Coronary artery (tissue), 2 donors: ENCODE results near the gene BCL2L12.

Source experiments
- DNase-seq: peaks from one replicate; pipeline ENCODE4 v3.0.0-alpha.2; 2017; ENCODE audit warnings: low spot score
- H3K27ac ChIP-seq, 2 donors: fragments of 200-600 bp; sonication (generic); one replicate each; pipeline ENCODE4 v1.5.1; 2016 to 2019
- H3K4me3 ChIP-seq: fragments of 200-600 bp; sonication (generic); 2 replicates; pipeline ENCODE4 v1.5.1; 2016; ENCODE audit warnings: mild to moderate bottlenecking, moderate library complexity
- CTCF ChIP-seq: fragments of 200-600 bp; sonication (generic); IDR thresholded peaks from one replicate; pipeline ENCODE4 v1.5.1; 2019; ENCODE audit warnings: antibody characterized with exemption

The BCL2L12 gene

GRCh38 chr19:49677231-49677900 is 11.6 kb downstream of the BCL2L12 start, which contains the start of gene PRMT1:
PRMT1 (plus strand) TSS chr19:49677271; CDS start chr19:49677281, 10 bp downstream.
- Histone ChIP-seq H3K27ac (peak within 1 kb of the TSS; percentile 86 to 97), H3K4me3 (peak within 1 kb of the TSS; percentile 97)
- no peak for DNase-seq
- no peak for TF ChIP-seq CTCF

DNA sequence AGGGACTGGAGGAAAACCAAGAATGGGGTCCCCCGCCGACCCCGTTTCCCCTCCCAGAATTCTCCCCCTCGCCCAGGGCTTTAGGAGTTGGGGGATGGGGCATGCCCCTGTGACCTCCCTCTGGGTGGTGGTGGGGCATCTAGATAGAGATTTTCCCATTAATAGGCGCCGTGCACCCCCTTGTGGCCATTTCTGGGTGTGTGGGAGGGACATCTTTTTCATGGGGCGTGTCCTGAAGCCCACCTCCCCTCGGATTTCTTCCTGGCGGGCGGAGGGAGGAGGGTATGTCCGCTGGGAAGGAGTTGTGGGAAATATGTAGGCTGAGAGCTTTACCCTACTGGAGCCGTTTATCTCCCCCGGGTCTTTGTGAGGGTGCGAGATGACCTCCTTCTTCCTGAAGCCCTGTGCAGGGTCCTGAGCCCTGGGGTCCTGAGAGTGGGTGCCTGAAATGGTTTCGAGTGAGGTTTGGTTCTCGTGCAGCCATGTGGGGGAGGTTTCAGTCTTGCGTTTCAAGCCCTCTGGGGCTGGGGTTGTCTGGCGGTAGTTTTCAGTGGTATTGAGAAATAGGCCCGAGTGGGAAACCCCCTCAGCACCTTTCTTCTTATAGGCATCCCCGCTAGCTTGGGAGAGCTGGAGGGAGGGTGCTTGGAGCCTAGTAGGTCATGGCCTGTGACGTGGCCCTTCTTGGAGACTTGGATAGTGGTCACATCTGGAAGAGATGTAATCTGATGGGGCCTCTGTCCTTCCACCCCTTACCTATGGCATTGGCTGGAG is 12.4 kb downstream of the BCL2L12 start:
- DNase-seq, result no peak
- peak overlapping the region; percentile 86 to 97 for H3K27ac ChIP-seq
- peak; percentile 39 for TF ChIP-seq CTCF
- H3K4me3 ChIP-seq, result peak overlapping the region; percentile 97

- Histone ChIP-seq H3K27ac (no peak overlapping the region), H3K4me3 (no peak overlapping the region)
- no peak for TF ChIP-seq CTCF
- no peak for DNase-seq
Observed at GRCh38 chr19:49678985-49679770, 13.4 kb downstream of the BCL2L12 start.

GRCh38 chr19:49679771-49680413 is 14.2 kb downstream of the BCL2L12 start:
- peak overlapping the region; percentile 29 to 74 for H3K27ac ChIP-seq
- H3K4me3 ChIP-seq, result peak overlapping the region; percentile 49
- no peak for DNase-seq
- no peak for TF ChIP-seq CTCF

- H3K4me3 ChIP-seq, result peak overlapping the region; percentile 49
- DNase-seq, result no peak
- H3K27ac ChIP-seq, result peak overlapping the region; percentile 29 to 74
- peak; percentile 100 for TF ChIP-seq CTCF
Observed at GRCh38 chr19:49680421-49681351, 15.0 kb downstream of the BCL2L12 start.

GRCh38 chr19:49681830-49682229 is 16.1 kb downstream of the BCL2L12 start:
- Histone ChIP-seq H3K27ac (no peak overlapping the region), H3K4me3 (no peak overlapping the region)
- TF ChIP-seq CTCF, result no peak
- no peak for DNase-seq
